HG03064 (cell line): Measurements from ENCODE around the gene MR1.
A peak's percentile ranks its signal among the peaks of the same experiment; 100 is the strongest.
"Not testable (repeated sequence)": the region's sequence is repeated elsewhere in the genome, so short reads cannot be mapped to it uniquely, and the experiment has no call there.

Source experiments
- ATAC-seq: cut with Tn5 transposase; IDR thresholded peaks from one replicate; pipeline ENCODE4 v1.9.1; 2021; ENCODE audit warnings: low read depth; ENCODE audit not compliant: unreplicated experiment

Gene MR1

GRCh38 chr1:181028196-181028595, 5.6 kb upstream of the MR1 start:
- no peak for ATAC-seq

GRCh38 chr1:181028615-181029014, 5.2 kb upstream of the MR1 start:
- ATAC-seq = no peak

- no peak for ATAC-seq
These were observed 1.2 kb upstream of the MR1 start for GRCh38 chr1:181032535-181032934.

- peak; percentile 28 for ATAC-seq
These were observed 520 bp upstream of the MR1 start for GRCh38 chr1:181033128-181033798.

- not testable (repeated sequence) for ATAC-seq
These were observed 1.4 kb downstream of the MR1 start for GRCh38 chr1:181035210-181035609.

GRCh38 chr1:181036107-181036836, 2.5 kb downstream of the MR1 start:
- ATAC-seq = no peak

GRCh38 chr1:181037386-181037785, 3.6 kb downstream of the MR1 start:
- no peak for ATAC-seq

GRCh38 chr1:181038399-181038873, 4.7 kb downstream of the MR1 start:
- ATAC-seq = no peak

GRCh38 chr1:181040284-181040865, 6.6 kb downstream of the MR1 start:
- ATAC-seq = no peak

- ATAC-seq = no peak
These were observed 9.5 kb downstream of the MR1 start for GRCh38 chr1:181043025-181043888.

GRCh38 chr1:181044449-181044966, 10.7 kb downstream of the MR1 start:
- peak; percentile 69 for ATAC-seq

GRCh38 chr1:181045946-181046345, 12.2 kb downstream of the MR1 start:
- ATAC-seq = not testable (repeated sequence)

GRCh38 chr1:181049378-181049777, 15.6 kb downstream of the MR1 start:
- no peak for ATAC-seq

- ATAC-seq = no peak
These were observed 17.1 kb downstream of the MR1 start for GRCh38 chr1:181050922-181051321.

GRCh38 chr1:181056560-181056959, 22.8 kb downstream of the MR1 start:
- no peak for ATAC-seq

GRCh38 chr1:181057079-181057478, 23.3 kb downstream of the MR1 start:
- no peak for ATAC-seq

- ATAC-seq = no peak
These were observed 25.7 kb downstream of the MR1 start for GRCh38 chr1:181059435-181059834.

- no peak for ATAC-seq
These were observed 26.3 kb downstream of the MR1 start for GRCh38 chr1:181060066-181060465.

- ATAC-seq = not testable (repeated sequence)
These were observed 27.2 kb downstream of the MR1 start for GRCh38 chr1:181060947-181061346.

GRCh38 chr1:181061487-181061886, 27.7 kb downstream of the MR1 start:
- no peak for ATAC-seq
